H1 (cell line): ENCODE data around the gene NOL3. TPM values are rescaled to one million over a fixed set of nuclear protein-coding genes. Genes with fewer than 3 reads are reported as not detected.

Experiments
- CTCF ChIA-PET: fragments of 300-600 bp; sonication (Branson Sonifier 250); formaldehyde crosslinking; loops from one replicate; lab custom pipeline; 2021; ENCODE audit not compliant: partially characterized antibody; lab: Charles Lee
- POLR2A ChIA-PET: fragments of 300-600 bp; sonication (Branson Sonifier 250); formaldehyde crosslinking; loops from one replicate; lab custom pipeline; 2021; ENCODE audit warnings: inconsistent platforms; ENCODE audit not compliant: partially characterized antibody; lab: Charles Lee
- DNase-seq, 2 experiments: peaks; one replicate each; pipeline versions ENCODE4 v3.0.0 to v3.0.0-alpha.2; 2010 to 2022; ENCODE audit warnings: low spot score in 2 of 2, low read depth in 1 of 2, mixed read lengths in 1 of 2
- FAIRE-seq: peaks from 2 replicates; lab custom pipeline; 2011; peaks lifted over from hg19 to GRCh38; lab: Jason Lieb, UNC
- H2AFZ ChIP-seq: 2 replicates; pipeline ENCODE4 v1.8.1; 2012; ENCODE audit warnings: low read length, inconsistent platforms
- H2AK5ac ChIP-seq: 2 replicates; pipeline ENCODE4 v1.6.1; 2013; ENCODE audit warnings: low read depth, low read length
- H2BK120ac ChIP-seq: replicated peaks from 2 replicates; pipeline ENCODE3; 2013; ENCODE audit warnings: low read depth, low read length, inconsistent platforms
- H2BK12ac ChIP-seq: 2 replicates; pipeline ENCODE4 v1.6.1; 2013; ENCODE audit warnings: low read depth, low read length
- H2BK15ac ChIP-seq: 2 replicates; pipeline ENCODE4 v1.6.1; 2013; ENCODE audit warnings: low read length
- H2BK20ac ChIP-seq: 2 replicates; pipeline ENCODE4 v1.6.1; 2013; ENCODE audit warnings: low read length
- H2BK5ac ChIP-seq: 2 replicates; pipeline ENCODE4 v1.6.1; 2013; ENCODE audit warnings: low read depth, low read length
- H3K14ac ChIP-seq: 2 replicates; pipeline ENCODE4 v1.6.1; 2013; ENCODE audit warnings: inconsistent platforms; ENCODE audit not compliant: insufficient read length
- H3K18ac ChIP-seq: 2 replicates; pipeline ENCODE4 v1.6.1; 2013; ENCODE audit warnings: low read length; ENCODE audit errors: extremely low read depth
- H3K23ac ChIP-seq: 2 replicates; pipeline ENCODE4 v1.6.1; 2013; ENCODE audit warnings: inconsistent platforms; ENCODE audit not compliant: insufficient read length
- H3K23me2 ChIP-seq: 2 replicates; pipeline ENCODE4 v1.6.1; 2013; ENCODE audit warnings: low read depth, low read length
- H3K27ac ChIP-seq: 2 replicates; pipeline ENCODE4 v1.6.1; 2011; ENCODE audit warnings: low read depth, low read length, inconsistent platforms
- H3K27me3 ChIP-seq, 4 experiments: replicated peaks in 1 of 4; 1 replicate in 1 of 4; 2 replicates in 3 of 4; pipeline versions ENCODE4 v1.6.1 to v1.8.1; 2011 to 2013; ENCODE audit warnings: low read length in 3 of 4, mild to moderate bottlenecking in 3 of 4, inconsistent platforms in 2 of 4, mixed read lengths in 2 of 4, moderate library complexity in 1 of 4; ENCODE audit not compliant: control insufficient read depth in 3 of 4, insufficient read depth in 3 of 4; ENCODE audit errors: extremely low read depth in 1 of 4
- H3K36me3 ChIP-seq, 4 experiments: 2 replicates each; pipeline versions ENCODE4 v1.6.1 to v1.8.1; 2011 to 2013; ENCODE audit warnings: mild to moderate bottlenecking in 4 of 4, low read length in 3 of 4, moderate library complexity in 2 of 4, control low read depth in 1 of 4, inconsistent platforms in 1 of 4; ENCODE audit not compliant: insufficient read depth in 4 of 4, control insufficient read depth in 2 of 4
- H3K4ac ChIP-seq: replicated peaks from 2 replicates; pipeline ENCODE3; 2013; ENCODE audit warnings: low read length, low read depth, mixed read lengths, inconsistent platforms; ENCODE audit not compliant: insufficient read length
- H3K4me1 ChIP-seq, 4 experiments: replicated peaks in 1 of 4; 1 replicate in 1 of 4; 2 replicates in 3 of 4; pipeline versions ENCODE4 v1.6.1 to v1.8.1; 2011 to 2013; ENCODE audit warnings: low read length in 3 of 4, inconsistent platforms in 2 of 4, mixed read lengths in 1 of 4; ENCODE audit not compliant: insufficient read depth in 4 of 4, control insufficient read depth in 3 of 4
- H3K4me2 ChIP-seq, 2 experiments: 2 replicates each; pipeline versions ENCODE4 v1.6.1 to v1.8.1; 2011 to 2013; ENCODE audit warnings: low read depth in 2 of 2, low read length in 2 of 2, control low read depth in 1 of 2, inconsistent platforms in 1 of 2, mild to moderate bottlenecking in 1 of 2; ENCODE audit not compliant: insufficient read depth in 1 of 2
- H3K4me3 ChIP-seq, 4 experiments: fragments of 200-600, 300-600 bp in 1 of 4; sonication (generic), shearing (Covaris generic), sonication (Bioruptor Twin) in 1 of 4; 2 replicates each; pipeline versions ENCODE4 v1.5.1 to v1.8.1; 2011 to 2016; ENCODE audit warnings: low read length in 4 of 4, low read depth in 3 of 4, control low read depth in 2 of 4, inconsistent platforms in 2 of 4, mild to moderate bottlenecking in 2 of 4, mixed read lengths in 1 of 4, moderate library complexity in 1 of 4; ENCODE audit not compliant: insufficient read depth in 2 of 4; ENCODE audit errors: extremely low read depth in 1 of 4
- H3K56ac ChIP-seq: replicated peaks from 2 replicates; pipeline ENCODE3; 2013; ENCODE audit warnings: low read depth, mild to moderate bottlenecking, mixed read lengths, low read length, inconsistent platforms; ENCODE audit not compliant: insufficient read length
- H3K79me1 ChIP-seq: 2 replicates; pipeline ENCODE4 v1.6.1; 2013; ENCODE audit warnings: low read depth, low read length, control low read depth
- H3K79me2 ChIP-seq, 2 experiments: 2 replicates each; pipeline versions ENCODE4 v1.6.1 to v1.8.1; 2012 to 2013; ENCODE audit warnings: low read length in 2 of 2, mild to moderate bottlenecking in 2 of 2, inconsistent platforms in 1 of 2; ENCODE audit not compliant: insufficient read depth in 2 of 2, control insufficient read depth in 1 of 2
- H3K9ac ChIP-seq, 4 experiments: replicated peaks in 1 of 4; 1 replicate in 1 of 4; 2 replicates in 3 of 4; pipeline versions ENCODE4 v1.6.1 to v1.8.1; 2011 to 2013; ENCODE audit warnings: low read depth in 3 of 4, low read length in 3 of 4, control low read depth in 2 of 4, mild to moderate bottlenecking in 2 of 4, moderate library complexity in 2 of 4, inconsistent platforms in 1 of 4; ENCODE audit errors: extremely low read depth in 1 of 4
- H3K9me3 ChIP-seq, 2 experiments: 2 replicates each; pipeline versions ENCODE4 v1.6.1 to v1.8.1; 2012 to 2013; ENCODE audit warnings: mild to moderate bottlenecking in 2 of 2, moderate library complexity in 2 of 2, control low read depth in 1 of 2, inconsistent platforms in 1 of 2, low read depth in 1 of 2, low read length in 1 of 2, mixed read lengths in 1 of 2; ENCODE audit not compliant: insufficient read depth in 2 of 2
- H4K20me1 ChIP-seq, 2 experiments: replicated peaks in 1 of 2; 2 replicates each; pipeline versions ENCODE3 to v1.8.1; 2011 to 2013; ENCODE audit warnings: inconsistent platforms in 2 of 2, low read length in 2 of 2, mild to moderate bottlenecking in 1 of 2; ENCODE audit not compliant: insufficient read depth in 2 of 2, control insufficient read depth in 1 of 2
- H4K5ac ChIP-seq: 2 replicates; pipeline ENCODE4 v1.6.1; 2013; ENCODE audit warnings: low read length, low read depth, mixed read lengths, inconsistent platforms; ENCODE audit not compliant: insufficient read length
- H4K8ac ChIP-seq: 2 replicates; pipeline ENCODE4 v1.8.0; 2013; ENCODE audit warnings: mild to moderate bottlenecking, moderate library complexity, low read length, inconsistent platforms; ENCODE audit not compliant: insufficient read depth; ENCODE audit errors: extremely low read depth
- H4K91ac ChIP-seq: replicated peaks from 2 replicates; pipeline ENCODE3; 2013; ENCODE audit warnings: low read length, mixed read lengths, inconsistent platforms; ENCODE audit not compliant: insufficient read length
- KDM4A ChIP-seq: IDR thresholded peaks from one replicate; pipeline ENCODE4 v1.7.1; 2012; ENCODE audit warnings: low read depth, mild to moderate bottlenecking, moderate library complexity, low read length, inconsistent platforms; ENCODE audit not compliant: severe bottlenecking
- RNF2 ChIP-seq: fragments of 200-900, 300-1000 bp; sonication (generic); IDR thresholded peaks from 2 replicates; pipeline ENCODE4 v1.7.1; 2016; ENCODE audit warnings: borderline replicate concordance, low read depth, mild to moderate bottlenecking, antibody characterized with exemption, low read length; ENCODE audit not compliant: poor library complexity, severe bottlenecking; ENCODE audit errors: missing control alignments
- WGBS, 2 experiments: shearing (Covaris generic) in 1 of 2; methylation state at CpG; one replicate each; pipeline versions ENCODE4 v1.1.6 to v1.1.7; 2013 to 2015; ENCODE audit warnings: low lambda C conversion rate in 2 of 2, mixed read lengths in 2 of 2, inconsistent platforms in 1 of 2, low coverage in 1 of 2, missing lambda C conversion rate in 1 of 2; ENCODE audit not compliant: insufficient replicate concordance in 2 of 2, insufficient coverage in 1 of 2, insufficient read length in 1 of 2; ENCODE audit errors: extremely low coverage in 1 of 2, missing lambda C conversion rate in 1 of 2; 5-methylcytosine and 5-hydroxymethylcytosine counted together
- polyA plus RNA-seq, 7 experiments: library from polyadenylated mRNA; depleted of rRNA in 3 of 7; stranded (reverse) in 5 of 7; unstranded in 2 of 7; fragments of >200 nt in 5 of 7; fragments of 200-250 nt in 2 of 7; gene quantifications; 1 replicate in 5 of 7; 2 replicates in 1 of 7; 4 replicates in 1 of 7; pipeline versions ENCODE4 v1.2.1 to v1.2.3, GENCODE V29; 2011 to 2013; ENCODE audit warnings: missing spikeins in 2 of 7, mixed read lengths in 2 of 7
- total RNA-seq: library from RNA; stranded (reverse); fragmentation: NEBNext Ultra II Directional; extraction: Animal tissue kit (Norgen Biotek cat#: 25700); gene quantifications from 2 replicates; pipeline ENCODE4 v1.2.1, GENCODE V29; 2021

The NOL3 gene
- total and polyA plus RNA-seq, 2 of the 8 experiments (the other 6 are each of a cell fraction or from before 2014, with no cell fraction given), result 2.2 to 4.6 TPM

DNA sequence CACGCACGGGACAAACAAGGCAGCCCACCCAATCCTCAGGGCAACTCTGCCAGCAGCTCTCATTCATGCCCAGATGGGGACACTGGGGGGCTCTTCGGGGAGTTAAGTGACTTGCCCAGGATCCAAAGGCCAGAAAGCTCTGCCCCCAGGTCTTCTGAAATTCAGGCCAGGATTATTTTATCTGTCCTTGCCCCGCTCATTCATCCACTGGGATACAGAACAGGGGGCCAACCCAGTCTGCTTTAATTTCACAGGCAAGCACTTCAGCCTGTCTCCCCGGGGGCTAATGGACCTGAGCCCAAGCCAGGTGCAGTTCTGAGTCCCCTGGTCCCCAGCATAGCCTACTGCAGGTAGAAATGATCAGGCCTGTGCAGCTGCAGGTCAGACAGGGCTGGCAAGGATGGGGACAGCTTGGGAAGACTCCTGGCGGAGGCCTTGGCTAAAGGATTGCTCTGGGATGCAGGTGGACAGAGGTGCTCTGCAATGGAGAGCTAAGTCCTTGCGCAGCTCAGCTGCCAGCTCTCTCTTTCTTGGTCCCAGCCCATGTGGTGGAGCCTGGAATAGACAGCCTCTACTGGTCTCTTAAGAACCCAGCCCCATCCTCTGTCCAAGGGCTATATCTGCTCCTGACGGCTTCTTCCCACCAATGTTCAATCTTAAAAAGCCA is 18.8 kb upstream of the NOL3 start:
- WGBS, 2 experiments, result 59% methylated on average over 8 of the region's 8 CpGs; no CpG with 5 or more reads in 1 of the 2 experiments
- no peaks in the 10 kb centered on the region for H3K79me1 ChIP-seq

More for the DNA sequence above, 18.8 kb upstream of the NOL3 start:
- Histone ChIP-seq H3K56ac (no peak overlapping the region), H3K18ac (no peak overlapping the region; the same call in 1 of the 2 replicates), H3K4me3 (peak overlapping the region; percentile 62 to 75 (median 72); a peak in 7 of 8 replicates), H2BK20ac (no peak overlapping the region), H3K27ac (no peak overlapping the region), H4K5ac (no peak overlapping the region), H3K79me2 (no peaks in the 10 kb centered on the region), H3K4me1 (peaks cover 0 to 15% (median 9%) of the 10 kb centered on the region in 4 experiments; a peak in 5 of 7 replicates), H2BK15ac (peak overlapping the region; percentile 53; the same call in 1 of the 2 replicates), H2BK12ac (peak overlapping the region; percentile 39; the same call in 1 of the 2 replicates), H3K27me3 (peaks cover 40 to 62% (median 54%) of the 10 kb centered on the region in 4 experiments), H2AK5ac (no peak overlapping the region), H4K20me1 (peaks cover 9 to 29% of the 10 kb centered on the region in 2 experiments), H4K91ac (no peak overlapping the region), H3K23me2 (peaks cover 17% of the 10 kb centered on the region; the same call in 1 of the 2 replicates), H2BK120ac (no peak overlapping the region), H3K14ac (no peak overlapping the region), H3K9me3 (no peaks in the 10 kb centered on the region; a peak in 1 of 4 replicates), H3K4me2 (peak overlapping the region; percentile 80 to 92), H3K9ac (no peak overlapping the region), H3K23ac (no peak overlapping the region), H2BK5ac (no peak overlapping the region), H3K4ac (no peak overlapping the region), H2AFZ (peak overlapping the region; percentile 95; the same call in 1 of the 2 replicates), H4K8ac (0 out of 2 replicates have a peak overlapping the region, but pooled peaks have one; percentile 45), H3K36me3 (peaks cover 3 to 11% (median 6%) of the 10 kb centered on the region in 4 experiments; a peak in 5 of 8 replicates)
- FAIRE-seq (no peak), DNase-seq (no peak)
- peak; percentile 45 for TF ChIP-seq RNF2
- no peak for TF ChIP-seq KDM4A
- CTCF ChIA-PET, result interaction anchor here (0.7 to 14.1 kb wide), 25 partner anchors 10 to 260 kb away, joined by 3 to 291 read pairs (median 5); partner anchors contain the start of genes CES3, FBXL8, HSF4 and NOL3
- POLR2A ChIA-PET, result interaction anchor here (0.7 to 2.5 kb wide), 11 partner anchors 9 to 176 kb away, joined by 3 to 12 read pairs (median 4); partner anchors contain the start of genes FHOD1 and NOL3
